ENCODE results near the gene PMIS2.

Gene PMIS2

GRCh38 chr19:35556846-35557538, 29.0 kb upstream of the PMIS2 start:
- no peak for FAIRE-seq

DNA sequence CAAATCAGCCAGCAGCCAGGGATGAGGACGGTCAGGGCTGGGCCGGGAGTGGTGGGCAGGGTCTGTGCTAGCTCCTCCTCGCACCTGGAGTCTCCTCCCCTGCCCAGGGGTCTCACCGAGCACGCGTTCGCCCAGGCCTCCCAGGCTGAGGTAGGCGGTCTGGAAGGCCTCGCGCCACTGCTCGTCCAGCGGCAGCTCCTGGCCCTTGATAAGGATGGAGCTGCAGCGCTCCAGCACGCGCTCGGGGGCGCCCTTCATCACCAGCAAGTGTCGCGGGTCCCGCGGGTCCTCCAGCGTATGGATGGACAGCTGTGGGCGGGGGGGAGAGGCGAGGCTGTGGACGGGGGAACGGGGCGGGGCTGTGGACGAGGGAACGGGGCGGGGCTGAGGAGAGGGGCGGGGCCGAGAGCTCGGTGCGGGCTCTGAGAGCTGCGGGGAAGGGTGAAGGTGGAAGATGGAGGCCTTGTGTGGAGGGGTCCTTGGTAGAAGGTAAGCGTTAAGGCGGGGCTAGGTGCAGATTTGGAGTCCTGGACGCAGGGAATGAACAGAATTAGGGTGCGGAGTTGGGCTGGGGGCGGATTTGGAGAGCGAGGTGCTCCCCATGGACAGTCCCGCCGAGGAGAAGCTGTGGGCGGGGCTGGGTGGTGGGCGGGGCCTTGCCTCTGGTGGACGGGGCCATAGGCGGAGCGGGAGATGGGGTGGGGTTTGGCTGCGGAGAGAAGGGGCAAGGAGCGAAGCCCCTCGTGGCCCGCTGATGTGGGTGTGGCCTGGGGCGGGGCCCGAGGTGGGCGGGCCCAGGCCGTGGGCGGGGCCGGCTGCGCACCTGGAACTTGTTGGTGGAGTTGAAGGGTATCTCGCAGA, 28.2 kb upstream of the PMIS2 start:
- FAIRE-seq: no peak

DNA sequence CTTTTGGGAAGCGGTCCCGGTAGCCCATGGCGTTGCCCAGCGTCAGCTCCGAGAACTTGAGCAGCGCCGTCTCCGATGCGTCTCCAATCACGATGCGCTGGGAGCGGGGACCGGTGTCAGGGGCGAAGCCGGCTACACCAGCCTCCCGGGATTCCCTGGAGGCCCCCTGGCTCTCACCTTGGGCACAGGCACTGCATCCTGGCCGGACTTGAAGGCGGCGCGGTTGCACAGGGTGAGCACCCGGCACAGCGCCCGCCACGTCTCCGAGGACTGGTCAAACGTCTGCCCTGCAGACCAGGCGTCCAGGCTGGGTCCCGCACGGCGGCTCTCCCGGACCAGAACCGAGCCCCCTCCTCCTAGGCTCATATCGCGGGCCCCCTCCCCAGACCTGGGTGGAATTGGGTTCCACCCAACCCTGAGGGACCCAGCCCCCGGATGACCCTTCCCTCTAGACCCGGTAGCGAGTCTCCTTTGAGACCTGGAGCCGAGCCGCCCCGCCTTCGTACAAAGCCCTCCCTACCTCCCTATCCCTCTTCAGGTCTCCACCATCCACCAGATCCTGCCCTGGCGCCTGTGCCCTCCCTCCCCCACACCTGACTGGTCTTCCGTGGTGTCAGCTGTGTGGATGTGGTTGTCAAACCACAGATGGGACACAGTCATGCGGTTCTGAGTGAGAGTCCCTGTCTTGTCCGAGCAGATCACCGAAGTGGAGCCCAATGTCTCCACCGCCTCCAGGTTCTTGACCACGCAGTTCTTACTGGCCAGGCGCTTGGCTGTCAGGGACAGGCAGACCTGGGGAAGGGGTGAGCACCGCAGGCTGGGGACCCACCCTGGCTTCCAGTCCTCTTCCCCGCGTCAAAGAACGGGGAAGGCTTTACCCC, 27.3 kb upstream of the PMIS2 start:
- FAIRE-seq: no peak

- FAIRE-seq: no peak
Measured at GRCh38 chr19:35559281-35559659, 26.7 kb upstream of the PMIS2 start.

DNA sequence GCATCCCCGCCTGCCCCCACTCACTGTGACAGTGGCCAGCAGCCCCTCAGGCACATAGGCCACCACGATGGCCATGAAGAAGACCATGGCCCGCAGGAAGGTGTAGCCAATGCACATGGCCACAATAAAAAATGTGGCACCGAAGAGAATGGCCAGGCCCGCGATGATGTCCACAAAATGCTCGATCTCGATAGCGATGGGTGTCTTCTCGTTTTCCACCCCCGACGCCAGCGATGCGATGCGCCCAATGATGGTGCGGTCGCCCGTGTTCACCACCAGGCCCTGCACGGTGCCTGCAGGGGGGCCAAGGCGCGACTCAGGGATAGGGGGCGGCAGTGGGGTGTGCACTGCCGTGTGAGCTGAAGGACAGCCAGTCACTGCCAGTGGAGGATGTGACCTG, 26.2 kb upstream of the PMIS2 start:
- no peak for FAIRE-seq

DNA sequence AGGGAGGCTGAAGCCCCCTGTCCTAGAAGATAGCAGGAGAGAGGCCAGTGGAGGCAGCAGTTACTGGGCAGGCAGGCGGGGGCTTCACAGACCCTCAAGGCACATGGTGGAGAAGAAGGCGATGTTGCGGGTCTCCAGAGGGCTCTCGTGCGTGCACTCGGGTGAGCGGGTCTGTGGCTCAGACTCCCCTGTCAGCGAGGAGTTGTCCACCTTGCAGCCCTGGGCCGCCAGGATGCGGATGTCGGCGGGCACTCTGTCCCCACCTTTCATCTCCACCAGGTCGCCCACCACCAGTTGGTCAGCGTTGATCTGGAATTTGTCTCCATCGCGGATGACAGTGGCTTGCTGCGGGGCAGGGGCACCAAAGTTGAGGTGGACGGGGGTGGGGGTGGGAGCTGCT, 25.7 kb upstream of the PMIS2 start:
- FAIRE-seq: no peak

- FAIRE-seq: no peak
Measured at GRCh38 chr19:35560677-35561076, 25.3 kb upstream of the PMIS2 start.

DNA sequence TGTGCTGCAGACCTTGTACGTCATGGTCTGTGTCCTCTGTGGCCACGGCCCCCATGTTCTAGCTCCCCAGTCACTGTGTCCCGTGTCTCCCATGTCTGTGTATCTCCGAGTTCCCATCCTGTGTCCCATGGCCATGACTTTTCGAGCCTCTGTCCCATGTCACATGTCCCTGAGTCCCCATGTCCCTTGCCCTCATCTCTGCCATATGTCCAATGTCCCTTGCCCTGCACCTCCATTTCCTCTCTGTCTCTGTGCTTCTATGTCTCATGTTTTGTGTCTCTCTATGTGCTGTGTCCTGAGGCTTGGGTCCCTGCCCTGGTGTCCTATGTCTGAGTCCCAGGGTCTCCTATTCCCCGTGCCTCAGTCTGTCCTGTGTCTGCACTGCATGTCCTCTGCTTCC, 24.5 kb upstream of the PMIS2 start:
- no peak for FAIRE-seq

DNA sequence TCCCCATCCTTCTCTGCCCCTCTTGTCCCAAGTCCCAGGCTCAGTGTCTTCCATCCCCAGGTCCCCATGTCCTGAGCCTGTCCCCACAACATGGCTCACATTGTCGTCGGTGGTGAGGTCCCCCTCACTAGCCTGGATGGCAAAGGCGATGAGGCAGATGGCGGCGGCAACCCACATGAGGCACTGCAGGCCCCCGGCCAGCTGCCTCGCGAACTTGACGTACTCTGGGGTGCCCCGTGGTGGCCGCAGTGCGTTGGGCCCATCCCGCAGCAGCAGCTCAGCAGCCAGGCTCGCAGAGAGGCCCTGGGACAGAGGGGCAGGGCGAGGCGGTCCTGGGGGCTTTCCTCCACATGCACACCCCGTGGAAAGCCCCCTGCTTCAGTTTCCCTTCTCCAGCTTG, 23.6 kb upstream of the PMIS2 start:
- FAIRE-seq: no peak

GRCh38 chr19:35562776-35563175, 23.2 kb upstream of the PMIS2 start:
- FAIRE-seq: no peak

GRCh38 chr19:35563207-35563829, 22.7 kb upstream of the PMIS2 start, which contains the start of gene ATP4A:
ATP4A (minus strand) TSS chr19:35563658; CDS start chr19:35563629, 29 bp downstream.
- FAIRE-seq: no peak

- FAIRE-seq: no peak
Measured at GRCh38 chr19:35565016-35565856, 20.7 kb upstream of the PMIS2 start.

- no peak for FAIRE-seq
Measured at GRCh38 chr19:35566738-35567137, 19.2 kb upstream of the PMIS2 start.

DNA sequence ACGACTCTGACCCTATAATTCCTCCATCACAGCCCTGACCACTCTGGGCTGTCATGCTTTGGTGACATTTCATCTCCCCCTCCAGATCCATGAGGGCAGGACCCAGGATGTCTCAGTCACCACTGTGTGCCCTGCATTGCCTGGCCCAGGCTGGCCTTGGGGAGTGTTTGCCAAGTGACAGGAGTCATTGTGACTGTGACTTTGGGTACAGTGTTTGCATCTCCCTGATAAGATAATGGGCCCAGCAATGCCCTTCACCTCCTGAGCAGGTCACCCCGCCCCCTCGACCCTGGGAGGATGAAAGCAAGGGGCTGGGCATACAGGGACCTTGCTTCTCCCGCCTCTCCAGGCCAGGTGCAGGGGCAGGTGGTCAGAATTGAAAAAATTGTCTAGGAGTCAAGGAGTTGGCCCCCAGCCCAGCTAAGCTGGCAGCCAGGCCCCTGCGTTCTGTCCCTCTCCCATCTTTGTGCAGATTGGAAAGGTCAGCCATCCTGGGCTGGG, 16.6 kb upstream of the PMIS2 start:
- no peak for FAIRE-seq

DNA sequence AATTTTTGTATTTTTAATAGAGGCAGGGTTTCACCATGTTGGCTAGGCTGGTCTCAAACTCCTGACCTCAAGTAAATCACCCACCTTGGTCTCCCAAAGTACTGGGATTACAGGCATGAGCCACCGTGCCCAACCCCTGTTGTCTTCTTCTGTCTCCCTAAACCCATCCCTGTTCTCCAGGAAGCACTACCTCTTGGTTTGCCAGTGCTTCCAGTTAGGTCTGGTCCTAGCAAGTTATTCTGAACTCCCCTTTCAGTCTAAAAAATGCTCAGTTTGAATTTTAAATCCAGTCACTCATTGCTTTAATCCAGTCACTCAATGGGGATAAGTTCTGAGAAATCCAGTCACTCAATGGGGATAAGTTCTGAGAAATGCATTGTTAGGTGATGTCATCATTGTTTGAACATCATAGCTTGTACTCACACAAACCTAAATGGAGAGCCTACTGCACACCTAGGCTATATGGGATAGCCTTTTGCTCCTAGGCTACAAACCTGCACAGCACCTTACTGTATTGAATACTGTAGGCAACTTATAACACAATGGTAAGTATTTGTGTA, 14.5 kb upstream of the PMIS2 start:
- FAIRE-seq: no peak

DNA sequence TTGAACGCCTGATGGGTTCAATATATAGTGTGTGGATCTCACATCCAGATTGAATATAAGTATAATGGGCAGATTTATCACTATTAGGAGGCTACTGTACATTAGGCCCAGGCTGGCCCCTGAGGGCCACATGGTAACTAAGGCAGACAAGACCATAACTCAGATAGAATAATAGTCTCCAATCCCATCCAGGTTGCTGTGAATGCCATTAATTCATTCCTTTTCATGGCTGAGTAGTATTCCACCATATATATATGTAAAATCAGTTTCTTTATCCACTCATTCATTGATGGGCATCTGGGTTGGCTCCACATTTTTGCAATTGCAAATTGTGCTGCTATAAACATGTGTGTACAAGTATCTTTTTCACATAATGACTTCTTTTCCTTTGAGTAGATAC, 8.1 kb upstream of the PMIS2 start:
- no peak for FAIRE-seq

DNA sequence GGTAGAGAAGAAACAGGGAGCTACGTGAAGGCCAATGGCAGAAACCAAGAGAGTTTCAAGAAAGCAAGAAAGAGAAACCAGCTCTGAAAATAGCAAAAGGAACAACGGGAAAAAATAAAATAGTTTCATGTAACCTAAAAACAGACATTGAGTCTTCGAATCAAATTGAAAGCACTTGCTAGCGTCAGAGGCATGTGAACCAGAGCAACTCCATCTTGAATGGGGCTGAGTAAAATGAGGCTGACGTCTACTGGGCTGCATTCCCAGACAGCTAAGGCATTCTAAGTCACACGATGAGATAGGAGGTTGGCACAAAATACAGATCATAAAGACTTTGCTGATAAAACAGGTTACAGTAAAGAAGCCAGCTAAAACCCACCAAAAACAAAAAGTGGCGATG, 7.3 kb upstream of the PMIS2 start:
- no peak for FAIRE-seq

- no peak for FAIRE-seq
Measured at GRCh38 chr19:35582760-35583159, 3.2 kb upstream of the PMIS2 start.

GRCh38 chr19:35587321-35587720, 1.3 kb downstream of the PMIS2 start:
- no peak for FAIRE-seq

GRCh38 chr19:35590875-35591274, 4.9 kb downstream of the PMIS2 start:
- no peak for FAIRE-seq

- no peak for FAIRE-seq
Measured at GRCh38 chr19:35592226-35592625, 6.3 kb downstream of the PMIS2 start.
